ENCODE measurements around the gene LACRT.

Gene LACRT

DNA sequence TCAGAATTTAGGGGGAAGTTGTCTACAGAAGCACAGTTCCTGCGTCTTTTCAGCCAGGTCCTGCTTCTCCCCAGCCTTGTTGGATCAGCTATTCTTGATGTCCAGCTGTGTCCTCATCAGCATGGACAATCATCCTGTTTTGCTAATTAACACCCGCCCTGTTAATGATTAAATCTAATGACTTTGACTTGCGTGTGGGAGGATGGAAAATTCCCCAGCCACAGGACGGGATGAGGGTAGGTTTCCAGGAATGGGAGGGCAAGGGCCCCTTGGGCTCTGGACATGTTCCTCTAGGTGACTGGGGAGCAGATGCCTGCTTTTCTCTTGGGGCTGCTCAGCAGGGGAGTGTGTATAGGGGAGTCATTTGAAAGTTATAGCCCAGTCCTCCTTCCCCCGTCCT lies 41.0 kb downstream of the LACRT start:
- no peak overlapping the region for H3K4me3 ChIP-seq (ENCODE audit: low read depth, low read length)
- in situ Hi-C loops (cut with HindIII; ENCODE audit: low sequenced_read_pairs), result no loop called here
- no peak for DNase-seq (ENCODE audit: low read depth)
- TF ChIP-seq, protein P1, sequence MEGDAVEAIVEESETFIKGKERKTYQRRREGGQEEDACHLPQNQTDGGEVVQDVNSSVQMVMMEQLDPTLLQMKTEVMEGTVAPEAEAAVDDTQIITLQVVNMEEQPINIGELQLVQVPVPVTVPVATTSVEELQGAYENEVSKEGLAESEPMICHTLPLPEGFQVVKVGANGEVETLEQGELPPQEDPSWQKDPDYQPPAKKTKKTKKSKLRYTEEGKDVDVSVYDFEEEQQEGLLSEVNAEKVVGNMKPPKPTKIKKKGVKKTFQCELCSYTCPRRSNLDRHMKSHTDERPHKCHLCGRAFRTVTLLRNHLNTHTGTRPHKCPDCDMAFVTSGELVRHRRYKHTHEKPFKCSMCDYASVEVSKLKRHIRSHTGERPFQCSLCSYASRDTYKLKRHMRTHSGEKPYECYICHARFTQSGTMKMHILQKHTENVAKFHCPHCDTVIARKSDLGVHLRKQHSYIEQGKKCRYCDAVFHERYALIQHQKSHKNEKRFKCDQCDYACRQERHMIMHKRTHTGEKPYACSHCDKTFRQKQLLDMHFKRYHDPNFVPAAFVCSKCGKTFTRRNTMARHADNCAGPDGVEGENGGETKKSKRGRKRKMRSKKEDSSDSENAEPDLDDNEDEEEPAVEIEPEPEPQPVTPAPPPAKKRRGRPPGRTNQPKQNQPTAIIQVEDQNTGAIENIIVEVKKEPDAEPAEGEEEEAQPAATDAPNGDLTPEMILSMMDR (IDR thresholded peaks at IDR 0.05; ENCODE audit: low read depth, low read length, missing control alignments), result no peak

DNA sequence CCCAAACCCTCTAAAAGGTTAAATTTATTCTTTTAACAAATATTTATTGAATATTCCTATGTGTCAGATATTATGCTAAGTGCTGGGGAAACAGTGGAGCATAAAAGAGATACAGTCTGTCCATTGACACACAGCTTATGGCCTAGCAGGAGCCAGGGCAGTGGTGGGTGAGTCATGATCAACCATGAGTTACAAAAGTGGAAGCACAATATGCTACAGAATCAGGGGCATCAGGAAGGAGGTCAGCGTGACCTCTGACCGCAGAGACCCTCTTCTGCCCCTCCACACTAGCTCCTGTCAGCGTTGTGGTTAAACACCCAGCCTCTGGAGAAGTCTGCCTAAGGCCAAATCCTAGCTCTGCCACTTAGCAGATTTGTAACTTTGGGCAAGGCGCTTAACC lies 41.6 kb downstream of the LACRT start:
- in situ Hi-C loops (cut with HindIII; ENCODE audit: low sequenced_read_pairs), result no loop called here
- no peak overlapping the region for H3K4me3 ChIP-seq (ENCODE audit: low read depth, low read length)
- no peak for DNase-seq (ENCODE audit: low read depth)
- TF ChIP-seq, protein P1 (IDR thresholded peaks at IDR 0.05; ENCODE audit: low read depth, low read length, missing control alignments), result no peak

- in situ Hi-C loops (cut with HindIII; ENCODE audit: low sequenced_read_pairs), result no loop called here
- TF ChIP-seq, protein P1 (IDR thresholded peaks at IDR 0.05; ENCODE audit: low read depth, low read length, missing control alignments), result no peak
- DNase-seq (ENCODE audit: low read depth), result peak; percentile 5
- no peak overlapping the region for H3K4me3 ChIP-seq (ENCODE audit: low read depth, low read length)
Measured at GRCh38 chr12:54592316-54592715, 42.4 kb downstream of the LACRT start.

GRCh38 chr12:54590978-54591591 lies 43.6 kb downstream of the LACRT start:
- DNase-seq (ENCODE audit: low read depth), result no peak
- in situ Hi-C loops (cut with HindIII; ENCODE audit: low sequenced_read_pairs), result no loop called here
- H3K4me3 ChIP-seq (ENCODE audit: low read depth, low read length), result no peak overlapping the region
- TF ChIP-seq, protein P1 (IDR thresholded peaks at IDR 0.05; ENCODE audit: low read depth, low read length, missing control alignments), result no peak

DNA sequence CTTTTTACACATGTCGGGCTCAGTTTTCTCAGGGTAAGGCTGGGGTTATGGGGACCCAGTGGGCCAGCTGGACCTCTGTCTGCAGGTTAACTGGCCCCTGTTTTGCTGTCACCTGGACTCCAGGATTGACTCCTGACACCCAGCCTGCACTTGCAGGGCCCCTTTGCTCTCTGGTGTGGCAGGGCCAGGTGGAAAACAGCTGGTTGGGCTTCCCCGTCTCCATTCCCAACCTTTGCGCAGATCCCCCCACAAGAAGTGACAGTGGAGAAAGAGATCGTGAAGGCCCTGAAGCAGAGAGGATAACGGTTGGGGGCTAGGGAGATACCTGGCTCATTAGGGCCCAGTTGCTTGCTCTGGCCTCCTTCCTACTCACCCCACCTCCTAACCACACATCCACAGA lies 44.7 kb downstream of the LACRT start:
- H3K4me3 ChIP-seq (ENCODE audit: low read depth, low read length), result no peak overlapping the region
- in situ Hi-C loops (cut with HindIII; ENCODE audit: low sequenced_read_pairs), result no loop called here
- no peak for DNase-seq (ENCODE audit: low read depth)
- TF ChIP-seq, protein P1 (IDR thresholded peaks at IDR 0.05; ENCODE audit: low read depth, low read length, missing control alignments), result no peak

DNA sequence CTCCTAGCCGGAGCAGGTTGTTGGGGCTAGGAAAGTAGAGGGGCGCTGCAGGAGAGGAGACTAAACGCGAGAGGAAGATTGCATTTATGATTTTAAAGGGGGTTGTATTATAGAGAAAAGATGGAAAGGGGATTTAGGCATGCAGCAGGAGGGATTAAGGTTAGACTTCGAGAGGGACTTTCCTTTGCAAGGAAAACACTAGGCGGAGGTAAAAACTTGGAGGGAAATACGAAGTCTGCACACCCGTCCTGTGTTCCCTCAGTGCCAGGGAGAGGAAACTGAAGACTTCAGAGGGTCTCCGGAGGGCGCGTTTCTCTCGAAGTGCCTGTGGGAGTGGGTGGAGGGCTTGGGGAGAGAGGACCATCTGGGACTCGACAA lies 45.8 kb downstream of the LACRT start:
- in situ Hi-C loops (cut with HindIII; ENCODE audit: low sequenced_read_pairs), result no loop called here
- TF ChIP-seq, protein P1 (IDR thresholded peaks at IDR 0.05; ENCODE audit: low read depth, low read length, missing control alignments), result no peak
- H3K4me3 ChIP-seq (ENCODE audit: low read depth, low read length), result no peak overlapping the region
- no peak for DNase-seq (ENCODE audit: low read depth)
